Measurements from ENCODE around the gene HOXB1.

The HOXB1 gene

GRCh38 chr17:48570325-48571023, 39.7 kb upstream of the HOXB1 start:
- H3K36me3 ChIP-seq (ENCODE audit: control insufficient read depth, insufficient read depth, low read length) = no peaks in the 10 kb centered on the region
- no peaks in the 10 kb centered on the region for H3K4me1 ChIP-seq
- H3K9me3 ChIP-seq (ENCODE audit: control insufficient read depth, low read length) = no peaks in the 10 kb centered on the region
- no peaks in the 10 kb centered on the region for H3K79me2 ChIP-seq
- no peak overlapping the region for H3K27ac ChIP-seq
- no peak overlapping the region for H2AFZ ChIP-seq
- H3K4me2 ChIP-seq (ENCODE audit: low read length) = no peak overlapping the region
- TF ChIP-seq, protein P1, sequence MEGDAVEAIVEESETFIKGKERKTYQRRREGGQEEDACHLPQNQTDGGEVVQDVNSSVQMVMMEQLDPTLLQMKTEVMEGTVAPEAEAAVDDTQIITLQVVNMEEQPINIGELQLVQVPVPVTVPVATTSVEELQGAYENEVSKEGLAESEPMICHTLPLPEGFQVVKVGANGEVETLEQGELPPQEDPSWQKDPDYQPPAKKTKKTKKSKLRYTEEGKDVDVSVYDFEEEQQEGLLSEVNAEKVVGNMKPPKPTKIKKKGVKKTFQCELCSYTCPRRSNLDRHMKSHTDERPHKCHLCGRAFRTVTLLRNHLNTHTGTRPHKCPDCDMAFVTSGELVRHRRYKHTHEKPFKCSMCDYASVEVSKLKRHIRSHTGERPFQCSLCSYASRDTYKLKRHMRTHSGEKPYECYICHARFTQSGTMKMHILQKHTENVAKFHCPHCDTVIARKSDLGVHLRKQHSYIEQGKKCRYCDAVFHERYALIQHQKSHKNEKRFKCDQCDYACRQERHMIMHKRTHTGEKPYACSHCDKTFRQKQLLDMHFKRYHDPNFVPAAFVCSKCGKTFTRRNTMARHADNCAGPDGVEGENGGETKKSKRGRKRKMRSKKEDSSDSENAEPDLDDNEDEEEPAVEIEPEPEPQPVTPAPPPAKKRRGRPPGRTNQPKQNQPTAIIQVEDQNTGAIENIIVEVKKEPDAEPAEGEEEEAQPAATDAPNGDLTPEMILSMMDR (IDR thresholded peaks at IDR 0.05) = no peak
- H3K4me3 ChIP-seq (ENCODE audit: low read depth, low read length) = no peak overlapping the region
- no peak overlapping the region for H3K9ac ChIP-seq
- H3K27me3 ChIP-seq (ENCODE audit: control insufficient read depth, insufficient read depth, low read length) = no peaks in the 10 kb centered on the region

GRCh38 chr17:48569674-48570324, 39.0 kb upstream of the HOXB1 start:
- Histone ChIP-seq H3K4me3 (ENCODE audit: low read depth, low read length) (no peak overlapping the region), H3K9me3 (ENCODE audit: control insufficient read depth, low read length) (no peaks in the 10 kb centered on the region), H3K27me3 (ENCODE audit: control insufficient read depth, insufficient read depth, low read length) (no peaks in the 10 kb centered on the region), H3K9ac (no peak overlapping the region), H3K4me1 (no peaks in the 10 kb centered on the region), H3K79me2 (no peaks in the 10 kb centered on the region), H3K36me3 (ENCODE audit: control insufficient read depth, insufficient read depth, low read length) (no peaks in the 10 kb centered on the region), H3K4me2 (ENCODE audit: low read length) (no peak overlapping the region), H3K27ac (no peak overlapping the region), H2AFZ (no peak overlapping the region)
- TF ChIP-seq, protein P1 (IDR thresholded peaks at IDR 0.05) = no peak

- Histone ChIP-seq H3K27ac (no peak overlapping the region), H3K9me3 (ENCODE audit: control insufficient read depth, low read length) (no peaks in the 10 kb centered on the region), H2AFZ (no peak overlapping the region), H3K79me2 (no peaks in the 10 kb centered on the region), H3K36me3 (ENCODE audit: control insufficient read depth, insufficient read depth, low read length) (no peaks in the 10 kb centered on the region), H3K4me1 (no peaks in the 10 kb centered on the region), H3K27me3 (ENCODE audit: control insufficient read depth, insufficient read depth, low read length) (no peaks in the 10 kb centered on the region), H3K4me2 (ENCODE audit: low read length) (no peak overlapping the region), H3K9ac (no peak overlapping the region), H3K4me3 (ENCODE audit: low read depth, low read length) (no peak overlapping the region)
- TF ChIP-seq, protein P1 (IDR thresholded peaks at IDR 0.05) = no peak
These were observed 38.4 kb upstream of the HOXB1 start for GRCh38 chr17:48569240-48569582.

DNA sequence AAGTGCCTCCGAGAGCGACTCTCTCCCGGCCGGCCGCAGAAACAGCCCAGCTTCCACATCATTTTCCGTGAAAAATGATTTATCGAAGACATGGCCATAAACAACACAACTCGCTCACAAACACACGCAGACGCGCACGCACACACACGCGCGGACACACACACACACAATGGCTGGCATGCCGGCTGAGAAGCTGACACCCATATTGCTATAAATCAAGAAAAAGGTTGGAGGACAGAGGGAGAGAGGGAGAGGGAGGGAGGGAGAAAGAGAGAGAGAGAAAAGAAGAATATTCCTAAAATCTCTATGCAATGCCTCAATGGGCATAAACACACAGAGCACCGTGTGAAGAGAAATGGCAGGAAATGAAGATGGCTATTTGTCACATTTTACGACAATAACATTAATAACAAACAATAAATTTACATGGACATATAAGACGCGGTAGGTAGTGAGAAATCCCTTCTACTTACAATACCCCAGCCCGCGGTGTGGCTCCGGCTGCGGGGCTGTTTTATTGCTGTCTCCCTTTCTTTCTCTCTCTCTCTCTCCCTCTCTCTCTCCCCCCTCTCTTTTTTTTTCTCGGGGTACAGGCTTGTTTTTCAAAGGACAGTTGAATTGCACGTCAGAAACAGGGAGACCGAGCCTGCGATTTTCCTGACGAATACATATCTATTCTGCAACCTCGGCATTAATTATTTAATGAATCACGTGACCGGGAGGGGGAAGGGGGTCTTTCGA, 37.9 kb upstream of the HOXB1 start:
- Histone ChIP-seq H3K9ac (no peak overlapping the region), H3K27me3 (ENCODE audit: control insufficient read depth, insufficient read depth, low read length) (no peaks in the 10 kb centered on the region), H3K4me3 (ENCODE audit: low read depth, low read length) (no peak overlapping the region), H3K4me2 (ENCODE audit: low read length) (no peak overlapping the region), H2AFZ (no peak overlapping the region), H3K27ac (no peak overlapping the region), H3K9me3 (ENCODE audit: control insufficient read depth, low read length) (no peaks in the 10 kb centered on the region), H3K79me2 (no peaks in the 10 kb centered on the region), H3K36me3 (ENCODE audit: control insufficient read depth, insufficient read depth, low read length) (no peaks in the 10 kb centered on the region), H3K4me1 (no peaks in the 10 kb centered on the region)
- TF ChIP-seq, protein P1 (IDR thresholded peaks at IDR 0.05) = no peak

Data from parathyroid adenoma (tissue), 2 donors.